Natural killer cell (primary cell): ENCODE measurements around the gene HERC3. TPM values are rescaled to one million over a fixed set of nuclear protein-coding genes. Genes with fewer than 3 reads are reported as not detected.

Experiments
- ATAC-seq, 3 donors: fragments of 150-1000 bp in 2 of 3; fragments of 200-7000 bp in 1 of 3; cut with Tn5 transposase; 1 replicate in 1 of 3; 2 replicates in 2 of 3; pipeline ENCODE4 v1.10.0; 2021; ENCODE audit warnings: mild to moderate bottlenecking in 2 of 3, moderate library complexity in 2 of 3
- DNase-seq, 2 donors: peaks; one replicate each; pipeline versions ENCODE4 v3.0.0 to v3.0.0-alpha.2; 2013 to 2021; ENCODE audit warnings: mixed read lengths in 1 of 2
- H3K27ac ChIP-seq: one replicate; pipeline ENCODE4 v1.5.1; 2013; ENCODE audit warnings: mild to moderate bottlenecking, low read length
- H3K27me3 ChIP-seq: one replicate; pipeline ENCODE4 v1.6.1; 2013; ENCODE audit warnings: low read length; ENCODE audit not compliant: control insufficient read depth, insufficient read depth
- H3K36me3 ChIP-seq: one replicate; pipeline ENCODE4 v1.6.1; 2013; ENCODE audit warnings: low read length; ENCODE audit not compliant: control insufficient read depth, insufficient read depth
- H3K4me1 ChIP-seq: one replicate; pipeline ENCODE4 v1.6.1; 2013; ENCODE audit warnings: low read length; ENCODE audit not compliant: control insufficient read depth, insufficient read depth
- H3K4me3 ChIP-seq: one replicate; pipeline ENCODE4 v1.5.1; 2013; ENCODE audit warnings: low read length
- H3K9me3 ChIP-seq: one replicate; pipeline ENCODE4 v1.6.1; 2013; ENCODE audit warnings: low read length; ENCODE audit not compliant: control insufficient read depth, insufficient read depth
- H3K27ac Mint-ChIP-seq, 2 donors: one replicate each; pipeline ENCODE4 v1.8.0; 2022; ENCODE audit warnings: mild to moderate bottlenecking in 2 of 2, mixed read lengths in 2 of 2, moderate library complexity in 1 of 2
- H3K27me3 Mint-ChIP-seq, 2 donors: one replicate each; pipeline ENCODE4 v1.8.0; 2022; ENCODE audit warnings: low read depth in 2 of 2, mixed read lengths in 2 of 2
- H3K36me3 Mint-ChIP-seq: one replicate; pipeline ENCODE4 v1.8.0; 2022; ENCODE audit warnings: mixed read lengths
- H3K4me1 Mint-ChIP-seq, 2 donors: one replicate each; pipeline ENCODE4 v1.8.0; 2022; ENCODE audit warnings: mixed read lengths in 2 of 2
- H3K4me3 Mint-ChIP-seq: one replicate; pipeline ENCODE4 v1.8.0; 2022; ENCODE audit warnings: mild to moderate bottlenecking, moderate library complexity, mixed read lengths
- H3K9me3 Mint-ChIP-seq, 2 donors: one replicate each; pipeline ENCODE4 v1.8.0; 2022; ENCODE audit warnings: mixed read lengths in 2 of 2
- CTCF ChIP-seq: fragments of 200-600 bp; IDR thresholded peaks from one replicate; pipeline ENCODE4 v1.8.0; 2022; ENCODE audit warnings: antibody characterized with exemption
- WGBS: methylation state at CpG from one replicate; pipeline ENCODE4 v1.1.7; 2013; ENCODE audit warnings: missing lambda C conversion rate; ENCODE audit not compliant: insufficient coverage; 5-methylcytosine and 5-hydroxymethylcytosine counted together
- intact Hi-C: fragments of 100-400 bp; cut with micrococcal nuclease; formaldehyde crosslinking; loops from one replicate; pipeline ENCODE4 v1.14.2; 2022
- total RNA-seq, 4 donors: library from RNA; stranded (reverse); fragments of 120-200 nt in 1 of 4; gene quantifications; one replicate each; pipeline versions ENCODE4 v1.2.3 to v1.2.4, GENCODE V29; 2013 to 2022

Gene HERC3
- total RNA-seq, 3 donors from 2014 or later (not counting 1 experiment from before 2014, with no cell fraction given), result 59.1 to 85.0 (median 61.9) TPM

- no peak overlapping the region for H3K27ac Mint-ChIP-seq
- no peak for TF ChIP-seq CTCF
- peaks cover 14% of the 10 kb centered on the region for H3K36me3 ChIP-seq
These were observed 152.3 kb downstream of the HERC3 start for GRCh38 chr4:88744609-88745008.

GRCh38 chr4:88745175-88745574 is 152.9 kb downstream of the HERC3 start:
- DNase-seq (no peak), ATAC-seq (no peak)
- H3K36me3 ChIP-seq, result peaks cover 14% of the 10 kb centered on the region
- 92% methylated on average over 1 of the region's 1 CpG for WGBS
- no peak overlapping the region for H3K27ac ChIP-seq
- H3K4me1 ChIP-seq, result no peaks in the 10 kb centered on the region
- Mint-ChIP-seq H3K27me3 (no peaks in the 10 kb centered on the region), H3K36me3 (peaks cover 25% of the 10 kb centered on the region), H3K4me3 (no peak overlapping the region), H3K4me1 (no peaks in the 10 kb centered on the region), H3K9me3 (no peaks in the 10 kb centered on the region), H3K27ac (no peak overlapping the region)
- H3K4me3 ChIP-seq, result no peak overlapping the region
- no peaks in the 10 kb centered on the region for H3K9me3 ChIP-seq
- H3K27me3 ChIP-seq, result no peaks in the 10 kb centered on the region
- intact Hi-C loops, result no loop called here
- TF ChIP-seq CTCF, result no peak

More at GRCh38 chr4:88744609-88745008, 152.3 kb downstream of the HERC3 start:
- H3K27me3 Mint-ChIP-seq, result no peaks in the 10 kb centered on the region
- Histone ChIP-seq H3K4me1 (no peaks in the 10 kb centered on the region), H3K27me3 (no peaks in the 10 kb centered on the region), H3K27ac (no peak overlapping the region), H3K4me3 (no peak overlapping the region), H3K9me3 (no peaks in the 10 kb centered on the region)
- H3K4me3 Mint-ChIP-seq, result no peak overlapping the region
- no peak for ATAC-seq
- DNase-seq, result no peak
- intact Hi-C loops, result no loop called here
- WGBS, result 100% methylated on average over 2 of the region's 3 CpGs
- no peaks in the 10 kb centered on the region for H3K4me1 Mint-ChIP-seq
- H3K36me3 Mint-ChIP-seq, result peaks cover 19% of the 10 kb centered on the region
- H3K9me3 Mint-ChIP-seq, result no peaks in the 10 kb centered on the region

- intact Hi-C loops, result no loop called here
- TF ChIP-seq CTCF, result no peak
- no peaks in the 10 kb centered on the region for H3K27me3 ChIP-seq
- H3K27me3 Mint-ChIP-seq, result no peaks in the 10 kb centered on the region
- H3K4me1 ChIP-seq, result no peaks in the 10 kb centered on the region
- H3K27ac ChIP-seq, result no peak overlapping the region
- WGBS, result 100% methylated on average over 1 of the region's 1 CpG
- no peaks in the 10 kb centered on the region for H3K9me3 ChIP-seq
- H3K36me3 Mint-ChIP-seq, result peaks cover 26% of the 10 kb centered on the region
- DNase-seq (no peak), ATAC-seq (no peak)
- H3K36me3 ChIP-seq, result peaks cover 14% of the 10 kb centered on the region
- H3K4me3 Mint-ChIP-seq, result no peak overlapping the region
- no peak overlapping the region for H3K4me3 ChIP-seq
- H3K9me3 Mint-ChIP-seq, result no peaks in the 10 kb centered on the region
- no peak overlapping the region for H3K27ac Mint-ChIP-seq
- no peaks in the 10 kb centered on the region for H3K4me1 Mint-ChIP-seq
These were observed 153.4 kb downstream of the HERC3 start for GRCh38 chr4:88745581-88746163.

GRCh38 chr4:88746206-88746605 is 153.9 kb downstream of the HERC3 start:
- peaks cover 26% of the 10 kb centered on the region for H3K36me3 Mint-ChIP-seq
- Histone ChIP-seq H3K27me3 (no peaks in the 10 kb centered on the region), H3K9me3 (no peaks in the 10 kb centered on the region), H3K4me1 (no peaks in the 10 kb centered on the region), H3K4me3 (no peak overlapping the region), H3K27ac (no peak overlapping the region), H3K36me3 (peaks cover 12% of the 10 kb centered on the region)
- H3K4me3 Mint-ChIP-seq, result no peak overlapping the region
- WGBS, result 84% methylated on average over 5 of the region's 5 CpGs
- TF ChIP-seq CTCF, result no peak
- no peak overlapping the region for H3K27ac Mint-ChIP-seq
- ATAC-seq (no peak), DNase-seq (no peak)
- H3K27me3 Mint-ChIP-seq, result no peaks in the 10 kb centered on the region
- no peaks in the 10 kb centered on the region for H3K4me1 Mint-ChIP-seq
- intact Hi-C loops, result no loop called here
- no peaks in the 10 kb centered on the region for H3K9me3 Mint-ChIP-seq
